ENCODE data around the gene LRRC39.

LRRC39 gene

GRCh38 chr1:100101564-100101963 is 76.5 kb downstream of the LRRC39 start:
- POLR2A ChIA-PET = no interaction called here
- DNase-seq (ENCODE audit: extremely low spot score) = no peak
- no peak for TF ChIP-seq CTCF (IDR thresholded peaks at IDR 0.05; ENCODE audit: control extremely low read depth, extremely low read depth, low read depth, missing control alignments)
- CTCF ChIA-PET = no interaction called here

- ChIA-PET POLR2A (no interaction called here), CTCF (no interaction called here)
- no peak for DNase-seq (ENCODE audit: extremely low spot score)
- no peak for TF ChIP-seq CTCF (IDR thresholded peaks at IDR 0.05; ENCODE audit: control extremely low read depth, extremely low read depth, low read depth, missing control alignments)
Observed at GRCh38 chr1:100100202-100100601, 77.9 kb downstream of the LRRC39 start.

Data from GM10248 (cell line).